ENCODE measurements around the gene ZNF460.
A peak's percentile ranks its signal among the peaks of the same experiment; 100 is the strongest.

ZNF460 gene

GRCh38 chr19:57282011-57282643 is 1.8 kb downstream of the ZNF460 start:
- no peak for DNase-seq

- no peak for DNase-seq
These were observed 8.1 kb downstream of the ZNF460 start for GRCh38 chr19:57288373-57288772.

- no peak for DNase-seq
These were observed 10.7 kb downstream of the ZNF460 start for GRCh38 chr19:57290970-57291369.

- no peak for DNase-seq
These were observed 12.3 kb downstream of the ZNF460 start for GRCh38 chr19:57292547-57292946.

- DNase-seq = no peak
These were observed 13.4 kb downstream of the ZNF460 start for GRCh38 chr19:57293719-57294118.

GRCh38 chr19:57302020-57302465 is 21.8 kb downstream of the ZNF460 start:
- no peak for DNase-seq

- DNase-seq = no peak
These were observed 22.6 kb downstream of the ZNF460 start for GRCh38 chr19:57302727-57303401.

- DNase-seq = no peak
These were observed 24.8 kb downstream of the ZNF460 start for GRCh38 chr19:57305056-57305455.

- no peak for DNase-seq
These were observed 28.2 kb downstream of the ZNF460 start for GRCh38 chr19:57308514-57308913.

- no peak for DNase-seq
These were observed 30.5 kb downstream of the ZNF460 start for GRCh38 chr19:57310792-57311191.

- no peak for DNase-seq
These were observed 33.9 kb downstream of the ZNF460 start for GRCh38 chr19:57314146-57314545.

- DNase-seq = no peak
These were observed 37.2 kb downstream of the ZNF460 start for GRCh38 chr19:57317503-57317902.

GRCh38 chr19:57319869-57320179 is 39.5 kb downstream of the ZNF460 start:
- DNase-seq = no peak

- peak; percentile 92 to 94 for DNase-seq
These were observed 40.1 kb downstream of the ZNF460 start, which contains the start of gene ZNF543 for GRCh38 chr19:57320180-57321084. Gene ZNF543 (plus strand): TSS chr19:57320472. CDS start chr19:57320854, 382 bp downstream.

GRCh38 chr19:57321116-57321515 is 40.8 kb downstream of the ZNF460 start:
- DNase-seq = no peak

- DNase-seq = no peak
These were observed 41.5 kb downstream of the ZNF460 start for GRCh38 chr19:57321751-57322150.

- no peak for DNase-seq
These were observed 44.7 kb downstream of the ZNF460 start for GRCh38 chr19:57324992-57325391.

GRCh38 chr19:57327993-57328392 is 47.7 kb downstream of the ZNF460 start:
- no peak for DNase-seq

GRCh38 chr19:57334191-57334590 is 53.9 kb downstream of the ZNF460 start:
- DNase-seq = no peak

GRCh38 chr19:57338877-57339276 is 58.6 kb downstream of the ZNF460 start:
- no peak for DNase-seq

GRCh38 chr19:57342582-57342981 is 62.3 kb downstream of the ZNF460 start:
- no peak for DNase-seq
